ENCODE measurements around the gene ADK. TPM values are rescaled to one million over a fixed set of nuclear protein-coding genes. Genes with fewer than 3 reads are reported as not detected.

ADK gene
- total RNA-seq, 1 experiment from 2014 or later = 66.6 TPM

GRCh38 chr10:74641659-74642058, 490.6 kb downstream of the ADK start:
- Mint-ChIP-seq H3K27ac (ENCODE audit: unreplicated experiment) (no peak overlapping the region), H3K4me1 (ENCODE audit: low read depth, unreplicated experiment) (no peaks in the 10 kb centered on the region), H3K27me3 (ENCODE audit: unreplicated experiment) (no peaks in the 10 kb centered on the region), H3K4me3 (ENCODE audit: low read depth, unreplicated experiment) (no peak overlapping the region), H3K9me3 (ENCODE audit: low read depth, unreplicated experiment) (no peaks in the 10 kb centered on the region), H3K36me3 (ENCODE audit: insufficient read depth, unreplicated experiment) (peaks cover 5% of the 10 kb centered on the region)
- CTCF ChIA-PET = interaction anchor here (0.6 kb wide), 1 partner anchor 40 kb away, joined by 5 read pairs; no protein-coding TSS in a partner anchor
- TF ChIP-seq CTCF (IDR thresholded peaks at IDR 0.05; ENCODE audit: unreplicated experiment) = no peak
- BruUV-seq (replicated peaks) = no TSS peak
- intact Hi-C loops (cut with micrococcal nuclease; ENCODE audit: unreplicated experiment) = no loop called here
- DNase-seq = no peak

GRCh38 chr10:74642901-74643595, 492.0 kb downstream of the ADK start:
- H3K4me3 Mint-ChIP-seq (ENCODE audit: low read depth, unreplicated experiment) = no peak overlapping the region
- intact Hi-C loops (cut with micrococcal nuclease; ENCODE audit: unreplicated experiment) = no loop called here
- DNase-seq = no peak
- BruUV-seq (replicated peaks) = no TSS peak
- peaks cover 5% of the 10 kb centered on the region for H3K36me3 Mint-ChIP-seq (ENCODE audit: insufficient read depth, unreplicated experiment)
- H3K9me3 Mint-ChIP-seq (ENCODE audit: low read depth, unreplicated experiment) = no peaks in the 10 kb centered on the region
- H3K27me3 Mint-ChIP-seq (ENCODE audit: unreplicated experiment) = no peaks in the 10 kb centered on the region
- no peaks in the 10 kb centered on the region for H3K4me1 Mint-ChIP-seq (ENCODE audit: low read depth, unreplicated experiment)
- TF ChIP-seq CTCF (IDR thresholded peaks at IDR 0.05; ENCODE audit: unreplicated experiment) = no peak
- CTCF ChIA-PET = interaction anchor here (0.6 kb wide), 1 partner anchor 60 kb away, joined by 3 read pairs; no protein-coding TSS in a partner anchor
- no peak overlapping the region for H3K27ac Mint-ChIP-seq (ENCODE audit: unreplicated experiment)

DNA sequence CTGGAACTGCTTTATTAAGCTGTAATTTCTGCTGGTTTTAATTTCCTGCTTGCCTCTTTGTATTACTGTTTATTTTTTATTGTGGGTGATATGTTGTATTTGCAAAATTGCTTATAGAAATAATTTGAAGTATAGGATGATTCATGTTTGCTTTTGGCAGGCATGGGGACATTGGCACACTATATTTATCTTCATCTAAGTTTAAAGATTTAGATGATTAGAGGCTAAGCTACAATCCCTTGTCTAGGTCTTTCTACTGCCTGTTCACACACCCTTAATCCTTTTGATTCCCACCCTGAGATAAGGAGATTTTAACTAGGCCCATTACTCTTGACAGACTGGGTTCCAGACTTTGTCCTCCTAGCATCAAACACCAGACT, 492.6 kb downstream of the ADK start:
- no peaks in the 10 kb centered on the region for H3K4me1 Mint-ChIP-seq (ENCODE audit: low read depth, unreplicated experiment)
- no peak for DNase-seq
- no TSS peak for BruUV-seq (replicated peaks)
- H3K27ac Mint-ChIP-seq (ENCODE audit: unreplicated experiment) = no peak overlapping the region
- intact Hi-C loops (cut with micrococcal nuclease; ENCODE audit: unreplicated experiment) = no loop called here
- CTCF ChIA-PET = no interaction called here
- TF ChIP-seq CTCF (IDR thresholded peaks at IDR 0.05; ENCODE audit: unreplicated experiment) = no peak
- no peaks in the 10 kb centered on the region for H3K27me3 Mint-ChIP-seq (ENCODE audit: unreplicated experiment)
- H3K4me3 Mint-ChIP-seq (ENCODE audit: low read depth, unreplicated experiment) = no peak overlapping the region
- peaks cover 4% of the 10 kb centered on the region for H3K36me3 Mint-ChIP-seq (ENCODE audit: insufficient read depth, unreplicated experiment)
- H3K9me3 Mint-ChIP-seq (ENCODE audit: low read depth, unreplicated experiment) = no peaks in the 10 kb centered on the region

DNA sequence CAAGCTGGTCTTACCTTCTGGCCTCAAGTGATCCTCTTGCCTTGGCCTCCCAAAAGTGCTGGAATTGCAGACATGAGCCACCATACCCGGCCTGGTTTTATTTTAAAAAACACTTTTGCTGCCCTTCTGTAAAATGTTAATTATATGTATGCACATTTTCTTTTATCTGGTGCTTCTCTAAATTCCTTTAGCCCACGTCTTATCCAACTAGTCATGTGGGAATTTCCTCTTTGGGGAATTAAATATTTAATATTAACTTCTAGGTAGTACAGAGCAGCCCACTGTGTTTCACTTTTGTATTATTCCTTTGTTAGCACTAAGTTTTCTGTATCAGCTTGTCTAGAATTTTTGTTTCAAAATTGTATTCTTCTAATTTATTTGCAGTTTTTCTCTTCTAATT, 493.7 kb downstream of the ADK start:
- Mint-ChIP-seq H3K4me3 (ENCODE audit: low read depth, unreplicated experiment) (no peak overlapping the region), H3K4me1 (ENCODE audit: low read depth, unreplicated experiment) (no peaks in the 10 kb centered on the region), H3K27me3 (ENCODE audit: unreplicated experiment) (no peaks in the 10 kb centered on the region), H3K36me3 (ENCODE audit: insufficient read depth, unreplicated experiment) (no peaks in the 10 kb centered on the region), H3K27ac (ENCODE audit: unreplicated experiment) (no peak overlapping the region), H3K9me3 (ENCODE audit: low read depth, unreplicated experiment) (no peaks in the 10 kb centered on the region)
- CTCF ChIA-PET = no interaction called here
- no TSS peak for BruUV-seq (replicated peaks)
- DNase-seq = no peak
- no peak for TF ChIP-seq CTCF (IDR thresholded peaks at IDR 0.05; ENCODE audit: unreplicated experiment)
- intact Hi-C loops (cut with micrococcal nuclease; ENCODE audit: unreplicated experiment) = no loop called here
